GM12891 (cell line): ENCODE results near the gene RGCC.
A peak's percentile ranks its signal among the peaks of the same experiment; 100 is the strongest.

Source experiments
- DNase-seq: peaks from one replicate; pipeline ENCODE4 v3.0.0; 2011; ENCODE audit warnings: low spot score; ENCODE audit not compliant: insufficient read length
- FAIRE-seq: peaks from 2 replicates; lab custom pipeline; 2011; peaks lifted over from hg19 to GRCh38; lab: Jason Lieb, UNC
- PAX5 ChIP-seq: IDR thresholded peaks from 2 replicates; pipeline ENCODE4 v1.6.1; 2011; ENCODE audit warnings: low read length, moderate library complexity, mild to moderate bottlenecking; ENCODE audit not compliant: insufficient read depth, severe bottlenecking
- POLR2A ChIP-seq: IDR thresholded peaks from 2 replicates; pipeline ENCODE4 v1.6.1; 2011; ENCODE audit warnings: low read depth, low read length, control low read depth
- POLR2AphosphoS5 ChIP-seq: IDR thresholded peaks from 2 replicates; pipeline ENCODE4 v1.6.1; 2011; ENCODE audit warnings: low read depth, low read length, control low read depth
- POU2F2 ChIP-seq: IDR thresholded peaks from 2 replicates; pipeline ENCODE4 v1.6.1; 2011; ENCODE audit warnings: low read depth, mild to moderate bottlenecking, control low read depth, low read length, moderate library complexity
- SPI1 ChIP-seq: IDR thresholded peaks from 2 replicates; pipeline ENCODE4 v1.6.1; 2011; ENCODE audit warnings: low read depth, low read length, control low read depth
- TAF1 ChIP-seq: IDR thresholded peaks from 2 replicates; pipeline ENCODE4 v1.6.1; 2011; ENCODE audit warnings: low read depth, low read length, control low read depth

The RGCC gene

DNA sequence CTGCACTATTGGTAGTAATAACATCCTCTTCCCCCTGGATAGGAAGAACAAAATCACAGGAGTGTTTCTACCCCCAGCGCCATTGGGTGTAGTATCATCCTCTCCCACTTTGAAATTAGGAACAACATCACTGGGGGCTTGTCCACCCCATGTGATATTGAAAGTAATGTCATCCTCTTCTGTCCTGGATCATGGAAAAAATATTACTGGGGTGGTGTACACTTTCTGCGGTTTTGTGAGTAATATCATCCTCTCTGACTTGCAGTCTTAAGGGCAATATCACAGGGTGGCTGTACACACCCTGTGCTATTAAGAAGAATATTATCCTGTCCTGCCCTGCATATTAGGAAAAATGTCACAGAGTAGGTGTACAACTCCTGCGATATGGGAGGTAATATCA, 4.9 kb upstream of the RGCC start:
- DNase-seq (no peak), FAIRE-seq (no peak)
- TF ChIP-seq TAF1, result no peak
- TF ChIP-seq SPI1, result no peak
- TF ChIP-seq PAX5, result no peak
- TF ChIP-seq POLR2A, result no peak
- TF ChIP-seq POLR2AphosphoS5, result no peak
- TF ChIP-seq POU2F2, result no peak

DNA sequence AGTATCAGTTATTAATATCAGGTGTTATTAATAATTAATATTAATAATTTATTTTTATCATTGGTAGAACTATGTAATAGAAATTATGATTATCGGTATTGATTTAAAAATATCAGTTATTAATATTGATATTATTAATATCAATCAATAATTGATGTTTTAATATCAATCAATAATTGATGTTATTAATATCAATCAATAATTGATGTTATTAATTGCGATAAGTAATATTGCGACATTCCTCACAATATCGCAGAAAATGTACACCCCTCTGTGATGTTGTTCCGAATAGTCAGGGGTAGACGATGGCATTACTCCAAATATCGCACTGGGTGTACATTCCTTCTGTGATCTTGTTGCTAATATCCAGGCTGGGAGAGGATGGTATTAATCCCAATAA, 3.7 kb upstream of the RGCC start:
- DNase-seq (no peak), FAIRE-seq (no peak)
- no peak for TF ChIP-seq POLR2AphosphoS5

- DNase-seq, result no peak
Measured at GRCh38 chr13:41454170-41454569, 3.2 kb upstream of the RGCC start.

GRCh38 chr13:41455725-41456419, 1.5 kb upstream of the RGCC start:
- FAIRE-seq, result no peak
- DNase-seq, result no peak
- TF ChIP-seq TAF1 (no peak), POLR2AphosphoS5 (no peak)

More at GRCh38 chr13:41454170-41454569, 3.2 kb upstream of the RGCC start:
- no peak for FAIRE-seq
- TF ChIP-seq TAF1 (no peak), POU2F2 (no peak), POLR2A (no peak), PAX5 (no peak), POLR2AphosphoS5 (no peak)

GRCh38 chr13:41457589-41458186, 338 bp downstream of the RGCC start:
- DNase-seq (peak; percentile 46), FAIRE-seq (no peak)
- TF ChIP-seq SPI1 (no peak), PAX5 (no peak), POU2F2 (no peak), POLR2AphosphoS5 (no peak), TAF1 (no peak), POLR2A (no peak)

GRCh38 chr13:41458187-41458760, 924 bp downstream of the RGCC start:
- TF ChIP-seq SPI1 (no peak), TAF1 (no peak), POU2F2 (no peak), PAX5 (no peak), POLR2A (no peak), POLR2AphosphoS5 (no peak)
- DNase-seq (no peak), FAIRE-seq (peak; percentile 78)

- FAIRE-seq (peak; percentile 77), DNase-seq (peak; percentile 41)
- TF ChIP-seq POLR2A (no peak), SPI1 (no peak), PAX5 (no peak)
Measured at GRCh38 chr13:41458761-41459431, 1.5 kb downstream of the RGCC start.

DNA sequence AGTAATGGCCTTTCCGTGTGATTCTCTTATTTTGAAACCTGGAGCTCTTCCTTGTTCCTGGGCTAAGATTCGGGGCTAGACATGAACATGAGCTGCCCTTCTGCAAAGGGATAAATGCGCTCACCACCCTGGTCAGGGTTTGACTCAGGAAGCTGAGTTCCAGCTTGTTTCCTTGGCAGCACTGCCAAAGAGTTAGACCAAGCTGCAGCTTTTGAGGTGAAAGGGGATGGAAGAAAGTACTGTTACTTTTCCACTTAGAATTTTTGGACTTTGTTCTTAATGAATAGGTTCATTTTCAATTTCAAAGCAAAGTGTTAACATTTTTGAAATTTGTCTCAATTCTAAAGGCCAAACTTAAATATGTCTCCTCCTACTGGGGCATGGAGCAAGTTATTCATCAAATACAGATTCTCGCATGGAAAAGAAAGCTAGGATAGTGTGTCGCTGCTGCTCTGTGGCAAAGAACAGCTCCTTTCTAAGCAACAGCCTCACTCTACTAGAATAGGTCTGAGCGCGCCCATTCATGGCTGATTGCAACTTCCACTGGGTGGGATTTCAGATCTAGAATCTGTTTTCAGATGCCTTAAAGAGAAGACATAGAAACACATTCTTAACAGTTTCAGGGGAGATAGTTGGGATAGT, 2.2 kb downstream of the RGCC start:
- DNase-seq (no peak), FAIRE-seq (no peak)
- no peak for TF ChIP-seq SPI1
- no peak for TF ChIP-seq POLR2A
- TF ChIP-seq POLR2AphosphoS5, result no peak
- TF ChIP-seq TAF1, result no peak
- TF ChIP-seq PAX5, result no peak
- TF ChIP-seq POU2F2, result no peak

DNA sequence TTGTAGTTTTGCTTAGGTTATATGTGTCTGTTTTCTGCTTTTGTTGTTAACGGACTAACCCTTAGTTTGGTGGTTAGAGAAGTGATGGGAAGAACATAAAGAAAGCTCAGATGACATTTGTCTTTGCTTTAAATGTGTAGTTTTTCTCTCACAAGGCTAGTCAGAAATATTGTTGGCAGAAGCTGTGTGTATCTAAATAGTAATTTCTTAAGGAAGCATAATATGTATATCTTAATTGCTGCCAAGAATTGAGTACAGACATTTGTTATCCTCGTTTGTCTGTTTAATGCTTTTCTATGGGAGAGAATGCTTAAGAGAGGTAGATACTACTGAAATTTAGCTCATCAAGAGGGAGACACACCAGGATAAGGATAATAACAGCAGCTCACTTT, 2.7 kb downstream of the RGCC start:
- DNase-seq (no peak), FAIRE-seq (peak; percentile 50)
- no peak for TF ChIP-seq PAX5
- TF ChIP-seq SPI1, result no peak
- no peak for TF ChIP-seq POLR2A
- no peak for TF ChIP-seq TAF1
- no peak for TF ChIP-seq POLR2AphosphoS5
- no peak for TF ChIP-seq POU2F2

- FAIRE-seq, result no peak
- no peak for DNase-seq
- no peak for TF ChIP-seq POU2F2
- TF ChIP-seq POLR2A, result no peak
- TF ChIP-seq POLR2AphosphoS5, result no peak
- no peak for TF ChIP-seq SPI1
- no peak for TF ChIP-seq TAF1
- TF ChIP-seq PAX5, result no peak
Measured at GRCh38 chr13:41460930-41461329, 3.6 kb downstream of the RGCC start.
